GM23338 (cell line): ENCODE measurements around the gene RIC3. TPM values are rescaled to one million over a fixed set of nuclear protein-coding genes. Genes with fewer than 3 reads are reported as not detected.

ENCODE experiments used
- ATAC-seq: fragments of 200-7000 bp; cut with Tn5 transposase; 3 replicates; pipeline ENCODE4 v1.9.1; 2020
- DNase-seq: peaks from one replicate; pipeline ENCODE4 v3.0.0-alpha.2; 2015; ENCODE audit warnings: low spot score
- H2AFZ ChIP-seq: fragments of 200-600 bp; sonication (generic); 2 replicates; pipeline ENCODE4 v1.8.0; 2016; ENCODE audit warnings: antibody characterized with exemption, mild to moderate bottlenecking, moderate library complexity
- H3F3A ChIP-seq: fragments of 200-600 bp; sonication (generic); replicated peaks from 2 replicates; pipeline ENCODE4 v1.8.0; 2017; ENCODE audit warnings: antibody characterized with exemption, mixed run types, low read depth
- H3K27ac ChIP-seq: fragments of 200-600 bp; sonication (generic); 2 replicates; pipeline ENCODE4 v1.6.1; 2016; ENCODE audit warnings: low read depth
- H3K27me3 ChIP-seq: fragments of 200-600 bp; sonication (generic); 2 replicates; pipeline ENCODE4 v1.8.0; 2016; ENCODE audit warnings: mild to moderate bottlenecking, mixed run types, moderate library complexity; ENCODE audit not compliant: insufficient read depth
- H3K36me3 ChIP-seq: fragments of 200-600 bp; sonication (generic); 2 replicates; pipeline ENCODE4 v1.8.0; 2016; ENCODE audit warnings: mild to moderate bottlenecking; ENCODE audit not compliant: insufficient read depth
- H3K4me1 ChIP-seq: fragments of 200-600 bp; sonication (generic); 2 replicates; pipeline ENCODE4 v1.8.0; 2016; ENCODE audit warnings: mild to moderate bottlenecking, moderate library complexity; ENCODE audit not compliant: insufficient read depth
- H3K4me2 ChIP-seq: fragments of 200-600 bp; sonication (generic); 2 replicates; pipeline ENCODE4 v1.7.1; 2017; ENCODE audit warnings: mixed run types
- H3K4me3 ChIP-seq: fragments of 200-600 bp; sonication (generic); 2 replicates; pipeline ENCODE4 v1.6.1; 2016; ENCODE audit warnings: mixed run types
- H3K79me2 ChIP-seq: fragments of 200-600 bp; sonication (generic); replicated peaks from 2 replicates; pipeline ENCODE4 v1.8.0; 2017; ENCODE audit warnings: mild to moderate bottlenecking; ENCODE audit not compliant: insufficient read depth
- H3K9me2 ChIP-seq: fragments of 200-600 bp; sonication (generic); 2 replicates; pipeline ENCODE4 v1.8.0; 2017; ENCODE audit not compliant: insufficient read depth
- H4K20me1 ChIP-seq: fragments of 200-600 bp; sonication (generic); replicated peaks from 2 replicates; pipeline ENCODE4 v1.8.0; 2017; ENCODE audit warnings: mild to moderate bottlenecking; ENCODE audit not compliant: insufficient read depth
- H3K27ac Mint-ChIP-seq: 2 replicates; pipeline ENCODE4 v1.8.0; 2020; ENCODE audit warnings: inconsistent platforms, mild to moderate bottlenecking, moderate library complexity, mixed read lengths
- H3K27me3 Mint-ChIP-seq: 3 replicates; pipeline ENCODE4 v1.8.0; 2022; ENCODE audit warnings: low read depth, mild to moderate bottlenecking, moderate library complexity, mixed read lengths, inconsistent platforms; ENCODE audit not compliant: insufficient read depth, poor library complexity
- H3K36me3 Mint-ChIP-seq: 3 replicates; pipeline ENCODE4 v1.8.0; 2021; ENCODE audit warnings: low read depth, mild to moderate bottlenecking, inconsistent platforms, moderate library complexity, mixed read lengths
- H3K4me1 Mint-ChIP-seq: 3 replicates; pipeline ENCODE4 v1.8.0; 2020; ENCODE audit warnings: mild to moderate bottlenecking, inconsistent platforms, mixed read lengths
- H3K4me3 Mint-ChIP-seq: 3 replicates; pipeline ENCODE4 v1.8.0; 2021; ENCODE audit warnings: moderate library complexity, mild to moderate bottlenecking, inconsistent platforms, mixed read lengths
- H3K9me3 Mint-ChIP-seq: 3 replicates; pipeline ENCODE4 v1.8.0; 2020; ENCODE audit warnings: moderate library complexity, mild to moderate bottlenecking, inconsistent platforms, mixed read lengths
- CREB1 ChIP-seq: fragments of 250-450 bp; sonication (Bioruptor Pico); IDR thresholded peaks from 2 replicates; pipeline ENCODE4 v1.5.0; 2020; ENCODE audit warnings: low read depth, mild to moderate bottlenecking, moderate library complexity
- EZH2 ChIP-seq: fragments of 200-600 bp; sonication (generic); IDR thresholded peaks from one replicate; pipeline ENCODE4 v1.8.0; 2017; ENCODE audit warnings: antibody characterized with exemption, mild to moderate bottlenecking, low read depth; ENCODE audit not compliant: unreplicated experiment
- JUNB ChIP-seq: IDR thresholded peaks from one replicate; pipeline ENCODE4 v1.6.1; 2016; ENCODE audit warnings: antibody characterized with exemption; ENCODE audit not compliant: unreplicated experiment
- NANOG ChIP-seq: IDR thresholded peaks from 2 replicates; pipeline ENCODE4 v1.6.1; 2016; ENCODE audit warnings: antibody characterized with exemption, borderline replicate concordance
- POLR2AphosphoS5 ChIP-seq: IDR thresholded peaks from 2 replicates; pipeline ENCODE4 v1.6.1; 2016; ENCODE audit warnings: antibody characterized with exemption, low read depth
- ZNF114 ChIP-seq: fragments of 250-450 bp; sonication (Bioruptor Pico); IDR thresholded peaks from 2 replicates; pipeline ENCODE4 v1.5.0; 2020; ENCODE audit warnings: mild to moderate bottlenecking, moderate library complexity
- ZNF331 ChIP-seq: fragments of 250-450 bp; sonication (Bioruptor Pico); IDR thresholded peaks from 2 replicates; pipeline ENCODE4 v1.5.0; 2020; ENCODE audit warnings: low read depth, mild to moderate bottlenecking, moderate library complexity
- polyA plus RNA-seq: library from polyadenylated mRNA; unstranded; fragments of >200 nt; fragmentation: Nextera tagmentation; extraction: Ambion mirVana; gene quantifications from 2 replicates; pipeline ENCODE4 v1.2.1, GENCODE V29; 2016
- total RNA-seq: library from RNA; depleted of rRNA; stranded (reverse); fragments of >200 nt; shearing (Covaris generic); gene quantifications from 2 replicates; pipeline ENCODE4 v1.2.3, GENCODE V29; 2014
- TF ChIP-seq, protein P1 (sequence below): IDR thresholded peaks from one replicate; pipeline ENCODE4 v1.6.1; 2018; ENCODE audit warnings: antibody characterized with exemption; ENCODE audit not compliant: unreplicated experiment
- TF ChIP-seq, protein P2 (sequence below): IDR thresholded peaks from 2 replicates; pipeline ENCODE4 v1.6.1; 2016; ENCODE audit warnings: antibody characterized with exemption
- TF ChIP-seq, protein P3 (sequence below), 2 experiments: fragments of 200-600 bp in 1 of 2; sonication (generic) in 1 of 2; conservative IDR thresholded peaks; 2 replicates each; pipeline versions ENCODE4 v1.5.1 to v1.6.1; 2016 to 2017; ENCODE audit warnings: antibody characterized with exemption in 2 of 2, low read depth in 2 of 2, mild to moderate bottlenecking in 2 of 2, moderate library complexity in 1 of 2

Gene RIC3
- total and polyA plus RNA-seq, 2 experiments from 2014 or later = 17.8 to 21.3 TPM

- no peak for ATAC-seq
- Histone ChIP-seq H3K27me3 (no peaks in the 10 kb centered on the region), H3K4me3 (no peak overlapping the region), H3K4me1 (no peaks in the 10 kb centered on the region), H2AFZ (no peak overlapping the region), H3K4me2 (no peak overlapping the region), H4K20me1 (peaks cover 3% of the 10 kb centered on the region; the same call in 1 of the 2 replicates), H3K79me2 (no peaks in the 10 kb centered on the region), H3F3A (no peaks in the 10 kb centered on the region), H3K9me2 (no peaks in the 10 kb centered on the region), H3K27ac (no peak overlapping the region), H3K36me3 (peaks cover 4% of the 10 kb centered on the region; the same call in 1 of the 2 replicates)
- no peak overlapping the region for H3K4me3 Mint-ChIP-seq
- no peak for TF ChIP-seq POLR2AphosphoS5
- TF ChIP-seq ZNF331 (CRISPR knock-in tag) = no peak
- no peak for TF ChIP-seq NANOG
- no peak for DNase-seq
- no peaks in the 10 kb centered on the region; the same call in 2 of the 3 replicates for H3K9me3 Mint-ChIP-seq
- peaks cover 31% of the 10 kb centered on the region for H3K36me3 Mint-ChIP-seq
- peaks cover 3% of the 10 kb centered on the region; the same call in 1 of the 3 replicates for H3K4me1 Mint-ChIP-seq
- H3K27ac Mint-ChIP-seq = no peak overlapping the region
- H3K27me3 Mint-ChIP-seq = peaks cover 7% of the 10 kb centered on the region
These were observed 73.5 kb downstream of the RIC3 start for GRCh38 chr11:8095371-8095770.

DNA sequence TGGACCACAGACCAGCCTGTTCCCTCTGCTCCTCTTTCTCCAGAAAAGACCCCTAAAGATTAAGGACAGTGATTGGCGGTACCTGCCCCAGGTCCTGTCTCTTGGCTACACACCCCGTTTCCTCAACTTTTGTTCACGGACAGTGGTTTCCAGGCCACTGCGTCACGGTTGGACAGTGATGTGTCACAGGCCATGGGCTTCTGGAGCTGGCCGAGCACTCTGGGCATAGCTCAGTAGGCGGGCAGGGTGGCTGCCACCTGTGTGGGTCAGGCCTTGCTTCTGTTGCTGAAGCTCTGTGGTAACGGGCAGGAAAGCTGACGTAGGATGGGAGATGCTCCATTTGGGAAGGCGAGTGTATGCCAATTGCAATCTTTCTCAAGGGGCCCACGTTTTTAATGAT, 74.2 kb downstream of the RIC3 start:
- H3K4me1 ChIP-seq = no peaks in the 10 kb centered on the region
- H3K27ac Mint-ChIP-seq = no peak overlapping the region
- H3K79me2 ChIP-seq = no peaks in the 10 kb centered on the region
- no peak overlapping the region for H3K4me2 ChIP-seq
- peaks cover 24% of the 10 kb centered on the region for H3K36me3 Mint-ChIP-seq
- H3K4me1 Mint-ChIP-seq = peaks cover 4% of the 10 kb centered on the region; the same call in 1 of the 3 replicates
- H3K27me3 Mint-ChIP-seq = peaks cover 7% of the 10 kb centered on the region
- peaks cover 3% of the 10 kb centered on the region; the same call in 1 of the 2 replicates for H4K20me1 ChIP-seq
- DNase-seq (no peak), ATAC-seq (no peak)
- peaks cover 4% of the 10 kb centered on the region; the same call in 1 of the 2 replicates for H3K36me3 ChIP-seq
- H3K27ac ChIP-seq = no peak overlapping the region
- no peaks in the 10 kb centered on the region for H3F3A ChIP-seq
- no peaks in the 10 kb centered on the region for H3K9me2 ChIP-seq
- H2AFZ ChIP-seq = no peak overlapping the region
- H3K27me3 ChIP-seq = no peaks in the 10 kb centered on the region
- no peaks in the 10 kb centered on the region; the same call in 2 of the 3 replicates for H3K9me3 Mint-ChIP-seq
- H3K4me3 ChIP-seq = no peak overlapping the region
- no peak overlapping the region for H3K4me3 Mint-ChIP-seq
- TF ChIP-seq EZH2 = no peak
- TF ChIP-seq, protein P1, sequence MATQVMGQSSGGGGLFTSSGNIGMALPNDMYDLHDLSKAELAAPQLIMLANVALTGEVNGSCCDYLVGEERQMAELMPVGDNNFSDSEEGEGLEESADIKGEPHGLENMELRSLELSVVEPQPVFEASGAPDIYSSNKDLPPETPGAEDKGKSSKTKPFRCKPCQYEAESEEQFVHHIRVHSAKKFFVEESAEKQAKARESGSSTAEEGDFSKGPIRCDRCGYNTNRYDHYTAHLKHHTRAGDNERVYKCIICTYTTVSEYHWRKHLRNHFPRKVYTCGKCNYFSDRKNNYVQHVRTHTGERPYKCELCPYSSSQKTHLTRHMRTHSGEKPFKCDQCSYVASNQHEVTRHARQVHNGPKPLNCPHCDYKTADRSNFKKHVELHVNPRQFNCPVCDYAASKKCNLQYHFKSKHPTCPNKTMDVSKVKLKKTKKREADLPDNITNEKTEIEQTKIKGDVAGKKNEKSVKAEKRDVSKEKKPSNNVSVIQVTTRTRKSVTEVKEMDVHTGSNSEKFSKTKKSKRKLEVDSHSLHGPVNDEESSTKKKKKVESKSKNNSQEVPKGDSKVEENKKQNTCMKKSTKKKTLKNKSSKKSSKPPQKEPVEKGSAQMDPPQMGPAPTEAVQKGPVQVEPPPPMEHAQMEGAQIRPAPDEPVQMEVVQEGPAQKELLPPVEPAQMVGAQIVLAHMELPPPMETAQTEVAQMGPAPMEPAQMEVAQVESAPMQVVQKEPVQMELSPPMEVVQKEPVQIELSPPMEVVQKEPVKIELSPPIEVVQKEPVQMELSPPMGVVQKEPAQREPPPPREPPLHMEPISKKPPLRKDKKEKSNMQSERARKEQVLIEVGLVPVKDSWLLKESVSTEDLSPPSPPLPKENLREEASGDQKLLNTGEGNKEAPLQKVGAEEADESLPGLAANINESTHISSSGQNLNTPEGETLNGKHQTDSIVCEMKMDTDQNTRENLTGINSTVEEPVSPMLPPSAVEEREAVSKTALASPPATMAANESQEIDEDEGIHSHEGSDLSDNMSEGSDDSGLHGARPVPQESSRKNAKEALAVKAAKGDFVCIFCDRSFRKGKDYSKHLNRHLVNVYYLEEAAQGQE = no peak
- TF ChIP-seq POLR2AphosphoS5 = no peak
- no peak for TF ChIP-seq ZNF114
- TF ChIP-seq, protein P2, sequence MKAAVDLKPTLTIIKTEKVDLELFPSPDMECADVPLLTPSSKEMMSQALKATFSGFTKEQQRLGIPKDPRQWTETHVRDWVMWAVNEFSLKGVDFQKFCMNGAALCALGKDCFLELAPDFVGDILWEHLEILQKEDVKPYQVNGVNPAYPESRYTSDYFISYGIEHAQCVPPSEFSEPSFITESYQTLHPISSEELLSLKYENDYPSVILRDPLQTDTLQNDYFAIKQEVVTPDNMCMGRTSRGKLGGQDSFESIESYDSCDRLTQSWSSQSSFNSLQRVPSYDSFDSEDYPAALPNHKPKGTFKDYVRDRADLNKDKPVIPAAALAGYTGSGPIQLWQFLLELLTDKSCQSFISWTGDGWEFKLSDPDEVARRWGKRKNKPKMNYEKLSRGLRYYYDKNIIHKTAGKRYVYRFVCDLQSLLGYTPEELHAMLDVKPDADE = no peak
- TF ChIP-seq ZNF331 (CRISPR knock-in tag) = no peak
- TF ChIP-seq, protein P3, sequence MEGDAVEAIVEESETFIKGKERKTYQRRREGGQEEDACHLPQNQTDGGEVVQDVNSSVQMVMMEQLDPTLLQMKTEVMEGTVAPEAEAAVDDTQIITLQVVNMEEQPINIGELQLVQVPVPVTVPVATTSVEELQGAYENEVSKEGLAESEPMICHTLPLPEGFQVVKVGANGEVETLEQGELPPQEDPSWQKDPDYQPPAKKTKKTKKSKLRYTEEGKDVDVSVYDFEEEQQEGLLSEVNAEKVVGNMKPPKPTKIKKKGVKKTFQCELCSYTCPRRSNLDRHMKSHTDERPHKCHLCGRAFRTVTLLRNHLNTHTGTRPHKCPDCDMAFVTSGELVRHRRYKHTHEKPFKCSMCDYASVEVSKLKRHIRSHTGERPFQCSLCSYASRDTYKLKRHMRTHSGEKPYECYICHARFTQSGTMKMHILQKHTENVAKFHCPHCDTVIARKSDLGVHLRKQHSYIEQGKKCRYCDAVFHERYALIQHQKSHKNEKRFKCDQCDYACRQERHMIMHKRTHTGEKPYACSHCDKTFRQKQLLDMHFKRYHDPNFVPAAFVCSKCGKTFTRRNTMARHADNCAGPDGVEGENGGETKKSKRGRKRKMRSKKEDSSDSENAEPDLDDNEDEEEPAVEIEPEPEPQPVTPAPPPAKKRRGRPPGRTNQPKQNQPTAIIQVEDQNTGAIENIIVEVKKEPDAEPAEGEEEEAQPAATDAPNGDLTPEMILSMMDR (conservative IDR thresholded peaks at IDR 0.05; ENCODE audit: low read depth in 2 of 2) = no peak
- no peak for TF ChIP-seq CREB1 (CRISPR knock-in tag)
- TF ChIP-seq JUNB = no peak
- TF ChIP-seq NANOG = no peak
